Hippocampal formation (tissue), 2 donors: Measurements from ENCODE around the gene SOX8.
A peak's percentile ranks its signal among the peaks of the same experiment; 100 is the strongest.
"Not testable (repeated sequence)": the region's sequence is repeated elsewhere in the genome, so short reads cannot be mapped to it uniquely, and the experiment has no call there.

Experiments used
- DNase-seq, 2 donors: peaks; one replicate each; lab custom pipeline; 2025; lab: John Stamatoyannopoulos, UW

Gene SOX8

GRCh38 chr16:1008085-1008484, 26.5 kb downstream of the SOX8 start:
- no peak for DNase-seq

GRCh38 chr16:1009358-1010150, 28.0 kb downstream of the SOX8 start:
- no peak for DNase-seq

DNA sequence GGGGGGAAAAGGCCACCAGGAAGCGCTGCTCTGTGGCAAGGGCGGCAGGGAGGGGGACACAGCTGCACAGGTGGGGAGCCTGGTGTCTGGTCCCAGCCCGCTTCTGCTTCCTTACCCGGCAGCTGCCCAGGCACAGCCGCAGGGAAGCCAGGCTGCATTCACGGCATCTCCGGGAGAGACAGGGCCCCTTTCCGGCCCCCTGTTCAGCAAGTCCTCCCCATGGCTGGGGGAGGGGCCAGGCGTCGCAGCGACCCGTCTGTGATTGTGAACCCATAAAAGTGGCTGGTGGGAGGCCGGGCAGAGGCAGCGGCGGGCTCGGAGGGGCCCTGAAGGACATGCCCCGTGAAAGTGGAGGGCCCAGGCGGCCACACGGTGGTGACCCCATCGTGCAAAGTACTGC, 28.7 kb downstream of the SOX8 start:
- no peak for DNase-seq

- DNase-seq, result no peak
Observed at GRCh38 chr16:1010815-1011214, 29.2 kb downstream of the SOX8 start.

DNA sequence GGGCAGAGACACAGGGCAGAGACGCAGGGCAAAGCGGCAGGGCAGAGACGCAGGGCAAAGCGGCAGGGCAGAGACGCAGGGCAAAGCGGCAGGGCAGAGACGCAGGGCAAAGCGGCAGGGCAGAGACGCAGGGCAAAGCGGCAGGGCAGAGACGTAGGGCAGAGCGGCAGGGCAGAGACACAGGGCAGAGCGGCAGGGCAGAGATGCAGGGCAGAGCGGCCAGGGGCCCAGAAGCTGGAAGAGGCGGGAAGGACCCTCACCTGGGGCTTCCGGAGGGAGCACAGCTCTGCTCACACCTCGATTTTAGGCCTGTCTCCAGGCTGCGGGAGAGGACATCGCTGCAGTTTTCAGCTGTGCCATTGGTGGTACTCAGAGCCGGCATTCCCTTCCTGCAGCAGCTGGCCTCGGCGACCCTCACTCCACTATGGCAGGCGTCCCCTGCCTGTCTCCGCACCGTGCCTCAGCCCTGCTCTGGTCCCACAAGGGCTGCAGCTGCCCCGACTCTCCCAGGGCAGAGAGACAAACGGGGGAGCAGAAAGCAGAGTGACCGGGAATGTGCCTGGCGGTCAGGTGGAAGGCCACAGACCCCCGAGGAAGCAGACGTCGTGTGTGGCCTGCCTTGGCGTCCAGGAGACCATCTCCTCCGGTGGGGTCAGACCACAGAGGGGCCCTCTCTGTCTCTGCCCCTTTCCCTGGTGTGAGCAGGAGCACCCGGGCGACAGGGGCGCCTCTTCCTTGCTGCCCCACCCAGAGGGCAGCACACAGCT, 29.9 kb downstream of the SOX8 start:
- no peak for DNase-seq

DNA sequence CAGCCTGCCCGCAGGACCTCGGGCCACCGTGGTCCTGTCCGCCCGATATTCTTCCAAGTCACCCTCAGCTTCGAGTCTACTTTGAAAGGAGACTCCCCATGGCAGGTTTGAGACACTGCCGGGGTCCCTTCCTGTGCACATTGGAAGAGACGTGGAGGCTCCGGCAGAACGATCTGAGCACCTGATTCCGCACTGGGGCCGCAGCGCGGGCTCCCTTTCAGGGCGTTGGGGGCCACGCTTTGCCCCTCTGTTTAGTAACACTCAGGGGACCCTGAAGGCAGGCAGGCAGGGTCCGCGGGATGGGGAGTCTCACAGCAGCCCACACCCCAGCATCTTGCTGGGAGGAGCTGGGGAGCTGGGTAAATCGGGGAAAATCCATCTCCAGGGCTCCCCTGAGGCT, 30.6 kb downstream of the SOX8 start:
- DNase-seq, result no peak

DNA sequence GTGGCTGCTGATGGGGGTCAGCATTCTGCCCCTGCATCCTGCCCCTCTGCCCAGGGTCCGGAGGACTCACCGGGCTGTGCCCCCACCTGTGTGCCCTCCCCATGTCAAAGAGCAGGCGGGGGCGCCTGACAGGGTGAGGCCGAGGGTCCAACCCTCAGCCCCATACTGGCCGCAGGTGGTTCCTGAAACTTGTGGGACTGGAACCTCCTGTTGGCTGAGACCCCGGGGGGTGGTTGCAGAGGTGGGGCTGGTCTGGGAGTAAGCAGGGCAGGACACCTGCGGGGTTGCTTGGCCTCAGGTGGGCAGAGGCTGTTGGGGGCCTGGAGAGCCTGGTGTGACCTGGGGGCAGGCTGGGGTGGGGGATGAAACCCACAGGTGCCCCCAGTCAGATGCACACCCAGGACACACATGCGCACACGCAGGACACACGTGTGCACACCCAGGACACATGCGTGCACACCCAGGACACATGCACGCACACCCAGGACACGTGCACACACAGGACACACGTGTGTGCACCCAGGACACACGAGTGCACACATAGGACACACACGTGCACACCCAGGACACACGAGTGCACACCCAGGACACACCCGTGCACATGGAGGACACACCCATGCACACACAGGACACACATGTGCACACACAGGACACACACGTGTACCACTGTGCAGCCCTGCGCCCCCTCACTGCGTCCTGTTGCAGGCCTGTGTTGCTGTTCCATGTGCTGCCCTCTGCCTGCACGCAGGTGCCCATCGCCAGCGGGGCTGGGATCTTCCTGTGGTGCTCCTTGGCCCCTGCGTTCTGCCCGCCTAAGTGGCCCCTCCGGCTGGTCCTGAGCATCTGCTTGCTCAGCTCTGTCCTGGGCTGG, 31.4 kb downstream of the SOX8 start:
- DNase-seq, result no peak

DNA sequence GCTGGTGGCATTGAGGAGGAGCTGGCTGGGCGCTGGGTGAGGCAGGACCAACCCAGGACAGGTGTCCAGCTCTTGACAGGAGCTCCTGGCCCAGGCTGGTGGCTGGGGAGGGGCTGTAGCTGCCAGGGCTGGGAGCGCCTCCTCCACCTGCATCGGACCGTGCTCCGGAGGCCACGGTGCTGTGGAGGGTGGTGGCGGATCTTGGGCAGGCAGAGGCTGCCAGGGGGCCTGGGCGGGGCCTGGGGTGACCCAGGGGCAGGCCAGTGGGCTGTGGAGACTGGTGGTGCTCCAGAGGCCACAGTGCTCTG, 32.0 kb downstream of the SOX8 start:
- DNase-seq, result no peak

- no peak for DNase-seq
Observed at GRCh38 chr16:1014221-1014620, 32.7 kb downstream of the SOX8 start.

DNA sequence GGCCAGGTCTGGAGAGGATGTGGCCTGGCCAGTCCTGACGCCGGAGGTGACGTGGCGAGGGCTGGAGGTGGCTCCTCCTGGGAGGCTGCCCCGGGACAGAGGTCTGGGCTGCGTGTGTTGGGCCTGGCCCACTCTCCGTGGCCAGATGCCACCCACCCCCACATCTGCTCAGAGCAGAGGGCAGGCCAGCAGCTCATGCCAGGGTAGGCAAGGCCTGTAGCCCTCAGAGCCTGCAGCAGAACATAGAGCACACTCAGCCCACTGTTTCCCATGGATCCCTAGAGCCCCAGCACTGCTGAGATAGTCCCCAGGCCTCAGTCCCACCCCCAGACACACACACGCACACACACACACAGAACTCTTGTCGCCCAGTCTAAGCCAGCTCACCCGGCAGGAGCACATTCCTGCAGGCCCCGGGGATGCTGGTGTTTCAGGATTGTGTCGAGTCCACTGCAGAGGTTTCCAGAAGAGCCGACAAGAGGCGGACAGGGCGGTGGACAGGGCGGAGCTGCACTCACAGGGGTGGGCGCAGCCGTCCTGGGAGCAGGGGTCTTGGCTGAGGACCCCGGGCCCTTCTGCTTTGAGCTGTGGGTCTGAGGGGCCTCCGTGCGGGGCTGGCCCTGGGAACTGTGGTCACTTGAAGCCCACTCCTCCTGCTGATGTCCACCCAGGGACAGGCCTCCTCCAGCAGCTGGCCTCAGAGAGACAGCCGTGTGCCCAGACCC, 33.4 kb downstream of the SOX8 start:
- DNase-seq, result no peak

- no peak for DNase-seq
Observed at GRCh38 chr16:1018447-1019198, 37.1 kb downstream of the SOX8 start.

DNA sequence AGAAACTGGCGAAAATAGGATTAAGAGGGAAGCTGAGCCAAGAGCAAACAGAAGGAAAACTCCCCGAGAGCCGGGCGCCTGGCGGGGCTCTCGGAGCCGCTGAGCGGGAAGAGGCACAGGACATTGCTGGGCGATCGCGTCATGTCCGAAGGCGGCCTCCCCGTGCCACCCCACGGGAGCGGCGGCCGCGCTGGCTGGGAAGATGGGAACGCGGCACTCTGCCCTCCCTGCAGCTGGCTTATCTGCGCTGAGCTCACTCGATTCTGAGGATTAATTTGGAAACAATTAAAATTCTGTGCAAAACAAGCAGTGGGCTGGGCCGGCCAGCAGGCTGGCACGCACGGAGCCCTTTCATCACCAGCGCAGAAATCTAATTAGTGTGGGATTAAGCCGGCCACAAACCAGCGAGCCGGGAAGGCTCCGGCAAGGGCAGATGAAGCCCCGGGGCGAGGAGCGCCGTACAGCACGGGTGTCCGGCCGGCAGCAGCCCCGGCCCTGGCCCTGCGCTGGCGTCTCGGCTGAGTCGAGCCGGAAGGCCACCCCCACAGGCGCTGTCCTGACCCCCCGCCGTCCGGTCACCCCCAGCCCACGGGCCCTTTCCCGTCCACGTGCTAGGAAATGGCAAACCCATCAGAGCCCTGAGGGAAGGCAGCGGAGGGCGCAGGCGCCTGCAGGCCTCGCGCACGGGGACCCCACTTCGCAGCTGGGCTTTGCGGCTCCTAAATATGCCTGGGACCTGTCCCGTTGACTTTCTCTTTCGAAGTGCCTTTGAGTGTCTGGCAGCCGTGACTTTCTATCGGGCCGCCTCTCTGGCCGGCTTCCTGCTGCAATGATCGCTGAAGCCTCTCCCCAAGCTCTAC, 37.9 kb downstream of the SOX8 start:
- peak; percentile 78 to 83 for DNase-seq

DNA sequence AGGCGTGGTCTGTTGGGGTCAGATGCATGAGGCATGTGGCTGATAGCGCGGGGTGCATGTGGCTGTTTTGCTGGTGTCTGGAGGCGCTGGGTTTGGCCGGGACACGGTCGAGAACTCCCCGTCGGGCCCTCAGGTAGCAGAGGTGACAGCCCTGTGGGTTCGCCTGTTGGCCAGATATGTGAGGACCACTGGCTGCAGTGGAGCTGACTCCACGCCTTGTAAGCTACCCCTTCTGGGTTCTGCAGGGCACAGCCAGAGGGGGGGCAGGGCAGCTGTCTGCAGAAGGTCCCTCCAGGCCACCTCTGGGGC, 38.5 kb downstream of the SOX8 start:
- DNase-seq, result peak in 1 of 2 donors; percentile 23

- DNase-seq, result no peak
Observed at GRCh38 chr16:1020591-1020990, 39.0 kb downstream of the SOX8 start.

DNA sequence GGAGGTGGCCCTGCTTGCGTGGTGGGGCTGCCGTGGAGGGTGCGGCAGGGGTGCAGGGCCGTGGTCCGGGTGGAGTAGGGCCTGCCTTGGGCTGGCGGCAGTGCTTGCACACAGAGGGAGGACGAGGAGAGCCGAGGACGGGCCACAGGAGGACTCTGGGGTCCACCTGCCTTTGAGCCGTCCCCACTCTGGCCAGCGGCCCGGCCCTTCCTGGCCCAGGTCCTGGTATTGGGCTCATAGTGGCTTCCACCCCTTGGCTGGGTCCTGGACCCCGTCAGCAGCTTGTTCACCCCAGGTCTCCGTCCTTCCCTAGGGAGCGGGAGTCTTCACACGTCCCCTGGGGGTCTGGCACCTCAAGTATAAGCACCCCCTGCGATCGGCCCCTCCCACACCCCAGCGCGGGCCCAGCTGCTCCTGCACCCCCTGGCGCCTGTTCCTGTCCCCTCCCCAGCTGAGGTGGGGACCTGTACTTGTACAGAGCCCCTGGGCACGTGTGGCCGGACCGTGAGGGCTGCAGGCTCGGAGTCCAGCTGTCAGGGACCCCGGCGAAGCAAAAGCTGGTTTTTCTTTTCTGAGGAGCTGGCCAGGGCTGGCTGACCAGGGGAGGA, 40.1 kb downstream of the SOX8 start:
- no peak for DNase-seq

- DNase-seq, result no peak
Observed at GRCh38 chr16:1022466-1022865, 40.9 kb downstream of the SOX8 start.

GRCh38 chr16:1024138-1024537, 42.6 kb downstream of the SOX8 start:
- no peak for DNase-seq

DNA sequence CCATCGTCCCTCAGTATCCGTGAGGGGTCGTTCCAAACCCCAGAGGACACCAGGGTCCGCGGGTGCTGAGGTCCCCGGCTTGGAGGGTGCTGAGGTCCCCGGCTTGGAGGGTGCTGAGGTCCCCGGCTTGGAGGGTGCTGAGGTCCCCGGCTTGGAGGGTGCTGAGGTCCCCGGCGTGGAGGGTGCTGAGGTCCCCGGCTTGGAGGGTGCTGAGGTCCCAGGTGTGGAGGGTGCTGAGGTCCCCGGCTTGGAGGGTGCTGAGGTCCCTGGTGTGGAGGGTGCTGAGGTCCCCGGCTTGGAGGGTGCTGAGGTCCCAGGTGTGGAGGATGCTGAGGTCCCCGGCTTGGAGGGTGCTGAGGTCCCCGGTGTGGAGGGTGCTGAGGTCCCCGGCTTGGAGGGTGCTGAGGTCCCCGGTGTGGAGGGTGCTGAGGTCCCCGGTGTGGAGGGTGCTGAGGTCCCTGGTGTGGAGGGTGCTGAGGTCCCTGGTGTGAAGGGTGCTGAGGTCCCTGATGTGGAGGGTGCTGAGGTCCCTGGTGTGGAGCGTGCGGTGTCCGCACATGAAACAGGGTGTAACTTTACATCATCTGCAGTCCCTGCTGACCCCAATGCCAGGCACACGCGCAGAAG, 43.7 kb downstream of the SOX8 start:
- not testable (repeated sequence) for DNase-seq

DNA sequence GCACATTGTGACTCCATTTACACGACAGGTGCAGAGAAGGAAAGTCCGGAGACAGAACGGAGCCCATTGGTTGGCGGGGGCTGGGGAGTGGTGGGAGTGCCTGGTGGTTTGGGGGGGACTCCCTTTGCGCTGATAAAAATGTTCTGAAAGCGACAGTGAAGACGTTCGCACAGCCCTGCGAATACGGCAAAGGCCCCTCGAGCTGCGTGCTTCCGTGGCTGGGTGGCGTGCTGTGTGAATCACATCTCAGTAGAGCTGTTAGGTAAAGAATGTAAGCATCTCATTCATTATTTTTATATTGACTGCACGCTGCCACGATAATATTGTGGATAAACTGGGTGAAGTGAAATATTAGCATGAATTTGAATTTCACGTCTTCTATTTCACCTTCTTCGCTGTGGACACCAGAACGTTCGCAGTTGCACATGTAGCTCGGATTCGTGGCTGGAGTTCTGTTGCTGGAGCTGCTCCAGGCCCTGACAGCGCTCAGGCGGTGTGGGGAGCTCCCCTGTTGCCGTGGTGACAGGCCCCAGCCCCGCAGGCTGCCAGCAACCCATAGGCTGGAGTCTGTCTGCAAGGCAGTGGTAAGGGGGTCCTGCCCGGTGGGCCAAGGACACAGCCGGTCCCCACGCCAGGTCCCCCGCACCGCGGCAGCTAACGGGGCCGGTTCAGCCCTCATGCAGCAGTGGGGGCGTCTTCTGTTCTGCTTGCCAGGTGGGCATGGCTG, 44.6 kb downstream of the SOX8 start:
- DNase-seq, result peak; percentile 26 to 56
